Adrenal gland (tissue), 12 donors: ENCODE results near the gene GALNTL6. TPM values are rescaled to one million over a fixed set of nuclear protein-coding genes. Genes with fewer than 3 reads are reported as not detected.

Experiments used
- DNase-seq, 7 donors: peaks; one replicate each; pipeline ENCODE4 v3.0.0-alpha.2; 2019 to 2020
- H3K27ac ChIP-seq, 5 donors: fragments of 200-600 bp; sonication (generic) in 4 of 5; 1 replicate in 3 of 5; 2 replicates in 2 of 5; pipeline versions ENCODE4 v1.5.1 to v1.8.0; 2016 to 2020; ENCODE audit warnings: mild to moderate bottlenecking in 1 of 5
- H3K27me3 ChIP-seq: fragments of 200-600 bp; 2 replicates; pipeline ENCODE4 v1.8.0; 2021
- H3K36me3 ChIP-seq, 2 donors: fragments of 200-600 bp; replicated peaks in 1 of 2; 1 replicate in 1 of 2; 2 replicates in 1 of 2; pipeline versions ENCODE4 v1.5.1 to v1.8.0; 2018 to 2022
- H3K4me1 ChIP-seq, 2 donors: fragments of 200-600 bp; replicated peaks in 1 of 2; 1 replicate in 1 of 2; 2 replicates in 1 of 2; pipeline versions ENCODE4 v1.5.1 to v1.8.0; 2018 to 2021
- H3K4me3 ChIP-seq, 4 donors: fragments of 200-600 bp; sonication (generic) in 3 of 4; one replicate each; pipeline ENCODE4 v1.5.1; 2016 to 2018
- H3K9me3 ChIP-seq, 3 donors: fragments of 200-600 bp; sonication (generic) in 1 of 3; replicated peaks in 1 of 3; 1 replicate in 2 of 3; 2 replicates in 1 of 3; pipeline versions ENCODE4 v1.5.1 to v1.8.0; 2016 to 2021
- CTCF ChIP-seq, 6 experiments: fragments of 450-650 bp in 4 of 6; fragments of 200-600 bp in 2 of 6; sonication (generic) in 1 of 6; IDR thresholded peaks; 1 replicate in 5 of 6; 2 replicates in 1 of 6; pipeline versions ENCODE4 v1.5.1 to v1.8.0; 2016 to 2021; ENCODE audit warnings: antibody characterized with exemption in 6 of 6, mild to moderate bottlenecking in 2 of 6, moderate library complexity in 1 of 6
- POLR2A ChIP-seq, 2 donors: fragments of 450-650 bp; IDR thresholded peaks; one replicate each; pipeline ENCODE4 v1.6.1; 2017; ENCODE audit warnings: antibody characterized with exemption in 2 of 2, mild to moderate bottlenecking in 2 of 2, moderate library complexity in 1 of 2
- WGBS, 4 donors: extraction: QIAGEN DNeasy Blood & Tissue Kit in 2 of 4; methylation state at CpG; one replicate each; pipeline versions ENCODE4 v1.1.5 to v1.1.7; 2013 to 2017; 5-methylcytosine and 5-hydroxymethylcytosine counted together
- intact Hi-C, 2 donors: fragments of 100-400 bp; cut with DNase I; formaldehyde crosslinking; loops; one replicate each; pipeline versions ENCODE4 v1.14.1 to v1.15.0; 2022 to 2023
- polyA plus RNA-seq, 3 donors: library from polyadenylated mRNA; stranded (reverse); fragments of 200-250 nt in 2 of 3; fragments of 350-450 nt in 1 of 3; fragmentation: Illumina TruSeq in 1 of 3; extraction: RNeasy Lipid Tissue Mini Kit (QIAGEN cat#74804) in 1 of 3; gene quantifications; one replicate each; pipeline ENCODE4 v1.2.3, GENCODE V29; 2013 to 2014
- total RNA-seq, 9 donors: library from RNA; depleted of rRNA in 4 of 9; stranded (reverse); fragments of >200 nt in 4 of 9; fragments of 120-200 nt in 1 of 9; fragmentation: NEBNext Ultra II Directional in 1 of 9; extraction: Animal tissue kit (Norgen Biotek cat#: 25700) in 1 of 9; gene quantifications; one replicate each; pipeline versions ENCODE4 v1.1.0 to v1.2.4, GENCODE V29; 2013 to 2023
- donor health status: healthy with polysubstance abuse.
- donor health status: Bipolar disorder and iron deficiency.
- donor health status: DM: yes; HTN: yes; CAD: no.
- donor health status: DM: no; HTN: no; CAD: no.
- donor health status: DM: no; HTN: no; CAD: no.
- donor health status: DM: yes; HTN: yes; CAD: no.

GALNTL6 gene
- total and polyA plus RNA-seq, 12 donors, result 0.10 to 0.96 (median 0.42) TPM; not detected in 1

- intact Hi-C loops, result no loop called here
- no peak for TF ChIP-seq CTCF (IDR thresholded peaks at IDR 0.05)
- 58 to 70% (median 60%) methylated on average over 5 of the region's 5 CpGs for WGBS, 4 donors
- no peaks in the 10 kb centered on the region for H3K27me3 ChIP-seq
- no peak for DNase-seq
- H3K36me3 ChIP-seq, result no peaks in the 10 kb centered on the region
- H3K9me3 ChIP-seq, result no peaks in the 10 kb centered on the region
- no peaks in the 10 kb centered on the region for H3K4me1 ChIP-seq
- no peak overlapping the region for H3K4me3 ChIP-seq
- no peak overlapping the region for H3K27ac ChIP-seq
Measured at GRCh38 chr4:172344308-172344938, 531.2 kb downstream of the GALNTL6 start.

- DNase-seq, result no peak
Measured at GRCh38 chr4:172348426-172348825, 535.2 kb downstream of the GALNTL6 start.

GRCh38 chr4:172352356-172352755 is 539.2 kb downstream of the GALNTL6 start:
- WGBS, 4 donors, result 50 to 75% (median 67%) methylated on average over 3 of the region's 3 CpGs
- Histone ChIP-seq H3K9me3 (no peaks in the 10 kb centered on the region), H3K27ac (no peak overlapping the region), H3K27me3 (no peaks in the 10 kb centered on the region), H3K4me3 (no peak overlapping the region), H3K4me1 (no peaks in the 10 kb centered on the region), H3K36me3 (no peaks in the 10 kb centered on the region)
- no peak for DNase-seq
- intact Hi-C loops, result no loop called here
- TF ChIP-seq CTCF (IDR thresholded peaks at IDR 0.05), result no peak
- TF ChIP-seq POLR2A (IDR thresholded peaks at IDR 0.05), result no peak

More at GRCh38 chr4:172348426-172348825, 535.2 kb downstream of the GALNTL6 start:
- intact Hi-C loops, result no loop called here
- no peak overlapping the region for H3K27ac ChIP-seq
- no peaks in the 10 kb centered on the region for H3K36me3 ChIP-seq
- no peak overlapping the region for H3K4me3 ChIP-seq
- no peaks in the 10 kb centered on the region for H3K4me1 ChIP-seq
- no peaks in the 10 kb centered on the region for H3K9me3 ChIP-seq
- no peaks in the 10 kb centered on the region for H3K27me3 ChIP-seq
- no peak for TF ChIP-seq CTCF (IDR thresholded peaks at IDR 0.05)
- no peak for TF ChIP-seq POLR2A (IDR thresholded peaks at IDR 0.05)
- WGBS, 4 donors, result 77 to 88% (median 83%) methylated on average over 2 of the region's 2 CpGs

- H3K4me1 ChIP-seq, result no peaks in the 10 kb centered on the region
- no peak overlapping the region for H3K4me3 ChIP-seq
- no peak for TF ChIP-seq CTCF (IDR thresholded peaks at IDR 0.05)
- no peak for TF ChIP-seq POLR2A (IDR thresholded peaks at IDR 0.05)
- H3K9me3 ChIP-seq, result no peaks in the 10 kb centered on the region
- H3K27me3 ChIP-seq, result no peaks in the 10 kb centered on the region
- no peak overlapping the region for H3K27ac ChIP-seq
- 20 to 47% (median 35%) methylated on average over 1 of the region's 1 CpG for WGBS, 4 donors
- H3K36me3 ChIP-seq, result no peaks in the 10 kb centered on the region
- intact Hi-C loops, result no loop called here
- no peak for DNase-seq
Measured at GRCh38 chr4:172356016-172356415, 542.8 kb downstream of the GALNTL6 start.
